NCI-H1105 treated with DMSO at 0.1 percent for 48 hours (cell line): Measurements from ENCODE around the gene ZNF497.
"Not testable (repeated sequence)": the region's sequence is repeated elsewhere in the genome, so short reads cannot be mapped to it uniquely, and the experiment has no call there.

Experiments
- DNase-seq: peaks from one replicate; lab custom pipeline; 2025; lab: John Stamatoyannopoulos, UW

ZNF497 gene

DNA sequence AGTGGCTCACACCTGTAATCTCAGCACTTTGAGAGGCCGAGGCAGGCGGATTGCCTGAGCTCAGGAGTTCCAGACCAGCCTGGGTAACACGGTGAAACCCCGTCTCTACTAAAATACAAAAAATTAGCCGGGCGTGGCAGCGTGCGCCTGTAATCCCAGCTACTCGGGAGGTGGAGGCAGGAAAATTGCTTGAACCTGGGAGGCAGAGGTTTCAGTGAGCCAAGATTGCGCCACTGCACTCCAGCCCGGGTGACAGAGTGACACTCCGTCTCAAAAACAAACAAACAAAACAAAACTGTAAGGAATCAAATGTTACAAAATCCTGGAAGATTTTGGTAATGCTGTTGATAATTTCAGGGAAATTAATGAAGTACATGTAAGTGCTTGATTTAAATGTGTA is 14.5 kb downstream of the ZNF497 start:
- DNase-seq, result not testable (repeated sequence)

- peak; percentile 14 for DNase-seq
Measured at GRCh38 chr19:58346961-58347929, 15.3 kb downstream of the ZNF497 start.

DNA sequence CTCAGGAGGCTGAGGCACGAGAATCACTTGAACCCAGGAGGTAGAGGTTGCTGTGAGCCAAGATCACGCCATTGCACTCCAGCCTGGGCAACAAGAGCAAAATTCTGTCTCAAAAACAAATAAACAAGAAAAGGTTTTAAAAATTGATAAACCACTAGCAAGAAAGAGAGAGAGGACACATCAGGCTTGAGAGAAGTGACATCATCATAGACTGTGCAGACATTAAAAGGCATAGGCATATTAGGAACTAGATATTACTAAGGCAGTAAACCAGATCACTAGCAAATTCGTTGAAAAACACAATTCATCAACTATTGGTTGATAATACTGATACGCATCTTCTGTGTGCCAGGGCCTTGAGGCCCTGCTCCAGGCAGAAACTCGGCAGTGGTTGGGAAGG is 17.0 kb downstream of the ZNF497 start:
- DNase-seq, result no peak

GRCh38 chr19:58338825-58339558 is 23.6 kb downstream of the ZNF497 start:
- no peak for DNase-seq

DNA sequence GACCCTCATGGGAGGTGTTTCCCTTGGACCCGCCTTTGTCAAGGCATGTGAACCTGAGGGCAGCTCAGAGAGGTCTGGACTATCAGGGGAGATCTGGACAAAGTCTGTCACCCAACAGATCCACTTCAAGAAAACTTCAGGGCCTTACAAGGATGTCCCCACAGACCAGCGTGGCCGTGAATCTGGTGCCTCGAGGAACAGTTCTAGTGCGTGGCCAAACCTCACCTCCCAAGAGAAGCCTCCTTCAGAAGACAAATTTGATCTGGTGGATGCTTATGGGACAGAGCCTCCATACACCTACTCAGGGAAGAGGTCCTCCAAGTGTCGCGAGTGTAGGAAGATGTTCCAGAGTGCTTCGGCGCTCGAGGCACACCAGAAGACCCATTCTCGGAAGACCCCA is 24.2 kb downstream of the ZNF497 start:
- DNase-seq, result no peak

DNA sequence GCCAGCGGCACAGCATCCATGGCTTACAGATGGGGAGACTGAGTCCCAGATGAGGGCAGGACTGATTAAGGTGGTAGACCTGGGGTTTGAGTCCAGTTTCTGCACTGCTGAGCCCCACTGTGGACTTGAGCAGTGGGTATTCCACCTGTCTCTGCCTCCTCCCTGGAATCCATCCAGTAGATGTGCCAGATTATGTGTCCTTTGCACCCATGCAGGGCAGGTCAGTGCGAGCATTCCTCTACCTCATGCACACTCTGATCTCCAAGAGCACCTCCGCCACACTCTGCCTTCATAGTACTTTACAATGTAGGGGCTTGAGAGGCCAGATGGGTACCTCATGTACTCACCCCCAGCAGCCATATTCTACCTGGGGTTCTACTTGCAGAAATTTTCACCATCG is 25.7 kb downstream of the ZNF497 start:
- no peak for DNase-seq

DNA sequence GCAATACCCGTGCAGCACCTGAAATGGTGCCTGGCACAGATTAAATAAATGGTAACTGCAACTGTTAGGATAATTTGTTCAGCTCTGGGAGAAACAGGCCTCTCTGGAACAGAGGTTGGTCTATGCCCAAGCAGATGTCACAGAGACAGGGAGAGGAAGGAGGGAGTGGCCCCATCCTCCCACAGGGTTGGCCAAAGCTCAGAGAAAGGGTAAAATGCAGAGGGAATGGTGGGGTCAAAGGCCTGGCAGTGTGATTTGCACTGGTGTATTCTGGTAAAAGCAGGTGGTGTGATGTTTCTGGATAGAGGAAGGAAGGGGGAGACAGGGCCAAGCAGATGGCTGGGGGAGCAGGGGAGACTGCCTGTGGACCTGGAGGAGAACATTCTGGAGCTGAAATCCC is 26.3 kb downstream of the ZNF497 start:
- DNase-seq, result no peak

DNA sequence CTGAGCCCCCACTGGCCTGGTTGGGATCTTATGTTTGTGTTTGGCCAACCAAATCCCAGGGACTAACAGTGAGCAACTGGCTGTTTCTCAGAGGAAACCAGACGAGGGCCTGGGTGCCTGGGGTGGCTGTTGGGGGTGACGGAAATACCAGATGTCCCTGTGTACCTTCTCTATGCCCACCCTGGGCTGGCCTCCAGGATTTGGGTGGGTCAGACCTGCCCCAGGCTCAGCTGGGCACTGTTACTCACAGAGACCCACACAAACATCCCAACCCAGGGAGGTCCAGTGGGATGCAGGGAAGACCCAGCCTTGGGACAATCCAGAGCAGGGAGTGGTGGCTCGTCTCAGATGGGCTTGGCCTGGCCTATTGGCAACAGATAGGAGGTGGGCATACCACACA is 26.9 kb downstream of the ZNF497 start:
- DNase-seq, result no peak

DNA sequence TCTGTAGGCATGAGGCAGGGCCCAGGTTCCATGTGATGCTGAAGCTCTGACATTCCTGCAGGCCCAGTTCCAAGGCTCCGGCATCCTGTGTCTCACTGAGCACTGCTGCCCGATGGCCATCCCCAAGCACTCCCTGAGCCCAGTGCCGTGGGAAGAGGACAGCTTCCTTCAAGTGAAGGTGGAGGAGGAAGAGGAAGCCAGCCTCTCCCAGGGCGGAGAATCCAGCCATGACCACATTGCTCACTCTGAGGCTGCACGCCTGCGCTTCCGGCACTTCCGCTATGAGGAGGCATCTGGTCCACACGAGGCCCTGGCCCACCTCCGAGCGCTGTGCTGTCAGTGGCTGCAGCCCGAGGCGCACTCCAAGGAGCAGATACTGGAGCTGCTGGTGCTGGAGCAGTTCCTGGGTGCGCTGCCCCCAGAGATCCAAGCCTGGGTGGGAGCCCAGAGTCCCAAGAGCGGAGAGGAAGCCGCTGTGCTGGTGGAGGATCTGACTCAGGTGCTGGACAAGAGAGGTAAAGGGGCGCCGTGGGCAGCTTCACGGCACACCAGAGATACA is 27.8 kb downstream of the ZNF497 start:
- no peak for DNase-seq

- no peak for DNase-seq
Measured at GRCh38 chr19:58332697-58333096, 29.9 kb downstream of the ZNF497 start.

- no peak for DNase-seq
Measured at GRCh38 chr19:58330458-58330857, 32.1 kb downstream of the ZNF497 start.

DNA sequence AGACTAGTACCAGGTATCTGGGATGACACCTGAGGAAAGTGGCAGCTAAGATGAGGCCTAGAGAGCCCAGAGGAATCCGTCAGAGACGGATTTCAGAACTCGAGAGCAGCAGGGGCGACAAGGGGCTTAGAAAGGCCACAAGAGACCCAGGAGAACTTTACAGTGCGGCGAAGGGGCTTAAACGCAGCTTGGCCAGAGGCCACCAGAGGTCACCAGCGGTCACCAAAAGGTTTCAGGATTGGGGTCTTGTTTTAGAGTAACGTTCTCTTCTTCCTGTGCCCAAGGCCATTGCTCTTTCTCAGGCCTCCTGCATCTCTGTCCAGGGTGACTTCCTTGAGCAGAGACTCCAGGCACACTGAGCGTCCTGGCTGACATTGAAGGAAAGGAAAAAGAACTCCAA is 33.6 kb downstream of the ZNF497 start:
- DNase-seq, result peak; percentile 5

DNA sequence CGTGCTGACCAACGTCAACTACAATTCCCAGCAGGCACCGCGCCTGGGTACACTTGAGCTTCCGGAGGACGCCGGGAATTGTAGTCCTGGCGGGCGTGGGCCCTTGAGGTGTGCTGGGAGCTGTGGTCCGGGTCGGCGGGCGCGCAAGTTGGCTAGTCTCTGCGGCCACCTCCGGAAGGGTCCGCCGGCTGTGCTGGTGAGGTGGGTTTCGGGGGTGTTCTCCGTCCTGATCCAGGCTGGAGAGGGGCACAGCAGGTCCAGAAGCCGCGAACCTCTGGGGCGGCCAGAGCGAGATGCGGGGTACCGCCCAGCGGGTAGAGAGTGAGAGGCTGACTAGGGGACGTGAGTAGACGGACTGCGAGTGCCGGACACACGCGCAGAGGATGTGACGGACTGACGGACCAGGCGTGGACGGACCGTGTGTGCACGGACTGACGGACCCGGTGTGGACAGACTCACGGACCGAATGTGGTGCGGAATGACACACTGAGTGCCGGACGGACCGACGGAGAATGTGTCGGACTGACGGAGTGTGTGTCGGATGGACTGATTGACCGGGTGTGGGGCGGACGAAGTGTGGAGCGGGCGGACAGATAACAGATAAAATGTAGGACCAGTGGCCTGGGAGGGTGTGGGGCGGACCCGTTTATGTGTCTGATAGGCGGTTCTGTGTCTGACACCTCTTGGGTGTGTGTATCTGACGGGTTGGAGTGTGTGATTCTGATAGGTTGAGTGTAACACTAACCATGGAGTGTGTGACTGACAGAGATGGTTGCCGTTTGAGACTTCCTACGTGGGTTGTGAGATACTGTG is 35.4 kb downstream of the ZNF497 start, which contains the start of gene ZSCAN22:
Gene ZSCAN22, plus strand, starts transcription at position 81 of the 813 bp plus-strand sequence. CDS start 7,809 bp downstream, outside the sequence.
- peak; percentile 86 for DNase-seq

DNA sequence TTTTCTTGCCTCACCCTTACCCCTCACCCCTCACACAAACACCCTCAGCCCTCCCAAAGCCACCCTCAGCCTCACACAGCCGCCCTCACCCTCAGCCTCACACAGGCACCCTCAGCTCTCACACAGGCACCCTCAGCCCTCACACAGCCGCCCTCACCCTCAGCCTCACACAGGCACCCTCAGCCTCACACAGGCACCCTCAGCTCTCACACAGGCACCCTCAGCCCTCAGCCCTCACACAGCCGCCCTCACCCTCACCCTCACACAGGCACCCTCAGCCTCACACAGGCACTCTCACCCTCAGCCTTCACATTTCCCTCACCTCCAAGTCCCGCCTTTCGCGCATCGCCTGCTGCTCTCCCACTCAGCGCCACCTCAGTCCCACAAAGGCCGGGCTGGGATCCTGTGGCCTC is 36.0 kb downstream of the ZNF497 start:
- DNase-seq, result no peak

DNA sequence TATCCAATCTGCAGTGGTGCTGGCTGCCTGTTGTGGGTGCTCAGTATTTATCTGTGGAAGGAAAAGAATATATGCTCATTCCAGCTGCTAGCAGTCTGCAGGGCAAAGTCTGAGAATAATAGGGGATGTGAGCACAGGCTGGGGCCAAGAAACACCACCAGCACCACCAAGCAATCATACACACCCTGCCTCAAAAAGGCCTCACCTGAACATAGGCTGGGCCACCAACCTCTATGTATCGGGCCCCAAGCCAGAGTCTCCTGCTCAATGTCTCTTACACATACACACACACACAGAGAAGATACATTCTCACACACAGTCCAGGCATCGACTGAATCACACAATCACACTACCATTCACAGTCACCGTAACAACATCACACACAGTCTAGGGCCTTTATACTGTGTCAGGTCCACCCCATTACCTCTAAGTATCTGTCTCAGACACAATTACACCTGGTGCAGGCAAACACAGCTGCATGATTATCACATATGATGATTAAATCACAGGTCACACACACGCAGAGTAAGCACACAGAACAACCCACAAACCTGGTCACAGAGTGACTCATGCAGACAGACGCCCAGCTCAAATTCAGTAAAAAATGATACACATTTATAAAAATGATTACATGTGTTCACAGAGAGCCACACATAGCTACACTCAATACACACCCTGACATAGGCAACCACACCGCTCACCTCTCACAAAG is 37.1 kb downstream of the ZNF497 start:
- no peak for DNase-seq

- DNase-seq, result no peak
Measured at GRCh38 chr19:58319241-58319640, 43.3 kb downstream of the ZNF497 start.

- no peak for DNase-seq
Measured at GRCh38 chr19:58318297-58318696, 44.3 kb downstream of the ZNF497 start.

DNA sequence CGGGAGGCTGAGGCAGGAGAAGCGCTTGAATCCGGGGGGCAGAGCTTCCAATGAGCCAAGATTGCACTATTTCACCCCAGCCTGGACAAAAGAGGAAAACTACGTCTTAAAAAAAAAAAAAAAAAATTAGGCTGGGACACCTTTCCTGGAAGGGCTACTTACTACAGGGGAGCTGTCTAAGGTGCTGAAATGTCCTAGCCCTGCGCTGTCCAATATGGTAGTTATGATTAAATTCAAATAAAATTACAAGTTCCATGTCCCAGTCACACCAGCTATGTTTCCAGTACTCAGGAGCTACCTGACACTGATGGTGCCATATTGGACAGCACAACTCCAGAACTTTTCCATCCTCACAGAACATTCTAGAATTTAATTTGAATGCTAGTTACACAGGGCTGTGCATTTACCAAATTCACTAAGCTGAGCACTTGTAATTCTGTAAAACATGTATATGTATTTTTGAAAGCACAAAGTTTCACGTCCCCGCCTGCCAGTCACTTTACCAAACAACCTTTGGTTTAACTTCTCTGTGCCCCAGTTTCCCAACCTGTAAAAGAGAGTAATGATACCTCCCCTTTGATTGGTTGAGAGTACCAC is 45.0 kb downstream of the ZNF497 start:
- DNase-seq, result no peak

- no peak for DNase-seq
Measured at GRCh38 chr19:58315580-58315979, 47.0 kb downstream of the ZNF497 start.

GRCh38 chr19:58311345-58311865 is 51.1 kb downstream of the ZNF497 start:
- no peak for DNase-seq
